SK-N-MC (cell line): ENCODE results near the gene SZT2.

Experiments used
- EZH2 ChIP-seq: fragments of 200-600 bp; sonication (generic); IDR thresholded peaks from one replicate; pipeline ENCODE4 v1.6.1; 2017; ENCODE audit warnings: antibody characterized with exemption
- FOXP2 ChIP-seq: optimal IDR thresholded peaks from 2 replicates; pipeline ENCODE3; 2011; ENCODE audit warnings: mild to moderate bottlenecking, moderate library complexity; ENCODE audit not compliant: insufficient read depth; ENCODE audit errors: extremely low read length, control extremely low read depth
- POLR2AphosphoS5 ChIP-seq: IDR thresholded peaks from 2 replicates; pipeline ENCODE4 v1.6.1; 2012; ENCODE audit warnings: mild to moderate bottlenecking, low read depth, low read length, borderline replicate concordance

DNA sequence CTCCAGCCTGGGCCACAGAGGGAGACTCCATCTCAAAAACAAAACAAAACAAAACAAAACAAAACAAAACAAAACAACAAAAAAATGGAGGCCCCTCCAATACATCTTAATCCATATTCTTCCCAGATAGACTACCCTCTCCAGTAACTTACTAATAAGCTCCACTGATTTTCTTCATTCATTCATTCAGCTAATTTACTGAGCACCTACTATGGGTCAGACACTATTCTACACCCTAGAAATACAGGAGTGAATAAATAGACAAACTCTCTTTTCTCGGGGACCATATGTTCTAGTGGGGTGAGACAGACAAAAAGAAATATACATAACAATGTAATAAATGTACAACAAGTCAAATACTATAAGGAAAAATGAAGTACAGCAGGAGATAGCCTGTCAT lies 38.7 kb upstream of the SZT2 start:
- TF ChIP-seq EZH2 (no peak), POLR2AphosphoS5 (no peak), FOXP2 (no peak)
